Measurements from ENCODE around the gene TNPO3. TPM values are rescaled to one million over a fixed set of nuclear protein-coding genes. Genes with fewer than 3 reads are reported as not detected.
A peak's percentile ranks its signal among the peaks of the same experiment; 100 is the strongest.

Gene TNPO3
- total RNA-seq = 46.0 TPM

GRCh38 chr7:129054438-129055293 lies at the start of gene TNPO3:
Gene TNPO3, minus strand, starts transcription at chr7:129055111. Its CDS starts 341 bp downstream, at chr7:129054770.
- peak; percentile 78 to 94 (median 91) for DNase-seq (ENCODE audit: low read depth in 2 of 3, low spot score in 2 of 3)

DNA sequence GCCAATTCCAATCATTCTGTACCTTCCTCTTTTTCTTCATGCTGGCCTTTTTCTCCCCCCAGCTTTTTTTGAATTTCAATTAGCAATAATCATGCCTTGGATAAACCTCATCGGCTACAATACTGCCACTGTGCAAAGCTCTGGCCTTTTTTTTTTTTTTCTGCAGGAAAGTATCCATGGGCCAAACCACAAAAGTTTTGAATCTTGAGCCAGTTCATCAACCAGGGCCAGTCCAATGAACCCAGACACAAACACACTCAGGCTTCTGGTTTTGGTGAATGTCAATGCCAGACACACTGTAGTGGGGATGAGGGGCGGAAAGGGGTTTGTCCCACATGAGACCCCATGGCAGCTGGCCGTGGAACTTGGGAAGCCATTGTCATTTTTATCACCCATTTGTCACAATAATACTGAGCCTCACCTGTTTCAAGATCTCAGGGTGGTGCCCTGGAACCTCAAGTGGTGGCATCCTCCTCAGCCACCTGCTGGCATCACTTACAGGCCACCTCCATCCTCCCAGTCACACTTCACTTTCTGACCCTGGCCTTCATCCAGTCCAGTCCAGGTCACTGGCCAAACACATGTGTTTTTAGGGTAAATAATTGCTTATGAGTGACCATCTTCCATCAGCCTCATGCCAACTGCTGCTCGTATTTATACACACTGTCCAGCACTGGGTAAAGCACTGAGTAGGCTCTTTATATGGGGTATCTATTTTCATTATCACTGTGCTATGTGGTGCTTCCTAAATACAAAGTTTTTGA lies 48.8 kb upstream of the TNPO3 start:
- DNase-seq (ENCODE audit: low read depth in 2 of 3, low spot score in 2 of 3) = no peak

DNA sequence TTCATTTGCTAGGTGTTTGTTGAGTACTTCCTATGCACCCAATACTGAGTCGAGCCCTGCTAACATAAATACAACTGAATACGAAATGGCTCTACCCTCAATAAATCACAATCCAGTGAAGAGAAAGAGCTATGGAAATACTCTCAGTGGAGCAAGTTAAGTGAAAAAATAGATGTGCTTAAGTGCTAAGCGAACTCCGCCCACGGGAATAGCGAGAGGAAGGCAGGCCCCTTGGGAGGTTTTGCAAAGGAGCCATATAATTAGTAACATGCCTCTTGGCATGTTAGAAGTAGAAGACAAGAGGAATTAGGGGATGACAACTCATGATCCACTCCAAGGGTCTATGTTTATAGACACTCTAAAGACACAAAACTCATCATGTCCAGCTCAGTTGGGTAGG lies 46.8 kb upstream of the TNPO3 start:
- DNase-seq (ENCODE audit: low read depth in 2 of 3, low spot score in 2 of 3) = no peak

- no peak for DNase-seq (ENCODE audit: low read depth in 2 of 3, low spot score in 2 of 3)
Measured at GRCh38 chr7:129100827-129101166, 45.9 kb upstream of the TNPO3 start.

DNA sequence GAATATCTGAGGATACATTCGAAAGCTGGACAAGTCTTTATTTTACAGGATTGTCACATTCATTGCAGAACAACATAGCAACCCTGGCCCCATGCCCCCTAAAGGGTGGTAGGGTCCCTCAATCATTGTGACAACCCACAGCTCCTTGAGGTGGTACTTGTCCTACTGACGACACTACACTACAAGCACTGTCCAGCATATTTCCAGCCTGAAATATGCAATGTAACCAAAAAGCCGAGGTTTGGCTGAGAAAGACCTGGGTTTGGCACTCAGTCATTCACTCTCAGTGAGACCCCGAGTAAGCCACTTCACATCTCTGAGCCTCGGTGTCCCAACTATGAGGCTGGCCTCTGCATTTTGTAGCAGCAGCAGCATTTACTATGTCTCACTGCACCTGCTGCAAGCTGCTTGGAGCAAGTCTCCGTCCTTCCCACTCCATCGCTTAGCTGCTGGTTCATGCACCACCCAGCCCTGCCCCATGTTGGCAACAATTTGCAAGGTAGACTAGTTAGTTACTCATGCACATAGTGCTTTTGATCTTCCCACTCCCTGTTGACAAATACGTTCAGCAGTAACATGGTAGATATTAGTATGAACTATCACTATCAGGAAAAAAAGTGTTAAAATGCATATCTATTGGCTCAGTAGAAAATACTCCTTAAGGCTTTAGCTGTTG lies 43.6 kb upstream of the TNPO3 start:
- no peak for DNase-seq (ENCODE audit: low read depth in 2 of 3, low spot score in 2 of 3)

DNA sequence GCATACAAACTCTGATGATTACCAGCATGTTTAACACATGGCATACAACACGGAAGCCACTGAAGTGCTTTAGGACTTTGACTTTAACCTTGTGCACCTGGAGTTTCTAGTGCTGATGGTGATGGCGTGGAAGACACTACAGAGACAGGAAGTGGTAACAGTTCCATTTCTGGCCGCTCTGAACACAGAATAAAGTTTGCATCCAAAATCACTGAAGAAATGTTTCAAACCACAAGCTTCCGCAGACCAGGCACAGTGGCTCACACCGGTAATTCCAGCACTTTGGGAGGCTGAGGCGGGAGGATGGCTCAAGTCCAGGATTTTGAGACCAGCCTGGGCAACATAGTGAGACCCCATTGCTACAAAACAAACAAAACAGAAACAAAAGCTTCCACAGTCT lies 40.3 kb upstream of the TNPO3 start:
- no peak for DNase-seq (ENCODE audit: low read depth in 2 of 3, low spot score in 2 of 3)

DNA sequence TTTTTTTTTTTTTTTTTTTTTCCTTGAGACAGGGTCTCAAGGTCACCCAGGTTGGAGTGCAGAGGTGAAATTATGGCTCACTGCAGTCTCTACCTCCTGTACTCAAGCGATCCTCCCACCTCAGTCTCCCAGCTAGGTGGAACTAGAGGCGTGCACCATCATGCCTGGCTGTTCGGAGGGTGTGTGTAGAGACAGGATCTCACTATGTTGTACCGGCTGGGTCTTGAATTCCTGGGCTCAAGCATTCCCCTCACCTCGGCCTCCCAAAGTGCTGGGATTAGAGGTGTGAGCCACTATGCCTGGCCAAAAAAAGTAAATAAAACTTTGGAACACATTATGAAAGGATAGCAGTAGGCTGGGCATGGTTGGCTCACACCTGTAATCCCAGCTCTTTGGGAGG lies 39.6 kb upstream of the TNPO3 start:
- DNase-seq (ENCODE audit: low read depth in 2 of 3, low spot score in 2 of 3) = no peak

DNA sequence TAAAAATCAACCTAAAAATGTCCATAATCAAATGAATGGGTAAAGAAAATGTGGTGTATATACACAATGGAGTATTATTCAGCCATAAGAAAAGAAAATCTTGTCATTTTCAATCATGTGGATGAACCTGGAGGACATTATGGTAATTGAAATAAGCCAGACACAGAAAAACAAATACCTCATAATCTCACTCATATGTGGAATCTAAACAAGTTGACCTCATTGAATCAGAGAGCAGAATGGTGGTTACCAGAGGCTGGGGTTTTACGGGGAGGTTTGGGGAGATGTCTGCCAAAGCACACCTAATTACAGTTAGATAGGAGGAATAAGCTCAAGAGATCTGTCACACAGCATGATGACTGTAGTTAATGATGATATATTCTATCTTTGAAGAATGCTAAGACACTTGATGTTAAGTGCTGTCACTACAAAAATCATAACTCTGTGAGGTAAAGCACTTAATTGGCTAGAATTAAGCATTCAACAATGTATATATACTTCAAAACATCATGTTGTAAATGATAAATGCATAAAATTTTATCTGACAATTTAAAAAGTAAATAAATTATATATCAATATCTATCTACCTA lies 39.1 kb upstream of the TNPO3 start:
- no peak for DNase-seq (ENCODE audit: low read depth in 2 of 3, low spot score in 2 of 3)

DNA sequence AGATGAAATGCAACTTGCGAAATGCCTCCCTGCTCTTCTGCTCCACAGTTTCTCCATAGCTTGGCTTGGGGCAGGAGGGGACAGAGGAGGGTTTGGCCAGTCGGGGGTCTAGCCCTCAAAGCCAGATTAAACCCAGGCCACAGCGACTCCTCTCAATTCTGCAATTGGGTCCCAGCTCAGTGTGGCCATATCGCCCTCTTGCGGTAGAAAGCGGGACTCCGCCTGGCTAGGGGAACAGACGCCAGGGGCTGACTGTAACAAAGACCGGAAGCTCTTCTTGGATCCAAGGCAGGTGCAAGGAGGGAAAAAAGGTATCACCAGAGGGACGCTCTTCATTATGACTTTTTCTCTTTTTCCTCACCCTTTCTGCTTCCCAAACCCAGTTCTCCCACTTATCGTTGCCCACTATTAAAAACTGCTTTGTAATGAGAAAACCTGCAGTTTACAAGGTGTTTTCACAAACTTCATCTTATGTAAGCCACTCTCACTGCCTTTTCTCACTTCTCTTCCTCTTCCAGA lies 36.6 kb upstream of the TNPO3 start:
- peak; percentile 68 to 88 (median 73) for DNase-seq (ENCODE audit: low read depth in 2 of 3, low spot score in 2 of 3)

DNA sequence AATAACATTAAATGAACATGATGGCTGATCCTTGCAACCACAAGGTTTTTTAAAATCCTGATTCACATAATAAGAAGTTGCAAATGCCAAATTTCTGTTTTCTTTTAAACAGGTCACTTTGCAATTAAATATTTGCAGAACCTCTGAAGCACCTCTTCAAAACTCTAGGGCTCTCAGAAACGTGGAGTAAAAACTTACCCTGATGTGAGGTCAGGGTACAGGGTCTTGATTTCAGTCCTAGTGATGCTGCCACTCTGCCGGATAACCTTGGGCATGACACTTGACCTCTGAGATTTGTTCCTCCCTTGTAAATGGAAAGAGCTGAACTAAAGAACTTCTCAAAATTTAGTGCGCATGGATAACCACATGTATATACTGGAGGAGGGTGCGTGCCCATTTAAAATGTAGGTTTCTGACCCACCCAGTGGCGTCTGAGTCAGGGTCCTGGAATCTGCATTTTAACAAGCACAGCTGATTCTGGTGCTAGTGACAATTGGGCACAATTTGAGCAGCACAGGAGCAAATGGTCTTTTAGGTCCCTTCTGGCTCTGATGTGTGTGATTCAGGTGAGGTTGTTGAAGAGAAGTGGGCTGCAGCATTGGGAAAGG lies 35.5 kb upstream of the TNPO3 start:
- DNase-seq (ENCODE audit: low read depth in 2 of 3, low spot score in 2 of 3) = no peak

DNA sequence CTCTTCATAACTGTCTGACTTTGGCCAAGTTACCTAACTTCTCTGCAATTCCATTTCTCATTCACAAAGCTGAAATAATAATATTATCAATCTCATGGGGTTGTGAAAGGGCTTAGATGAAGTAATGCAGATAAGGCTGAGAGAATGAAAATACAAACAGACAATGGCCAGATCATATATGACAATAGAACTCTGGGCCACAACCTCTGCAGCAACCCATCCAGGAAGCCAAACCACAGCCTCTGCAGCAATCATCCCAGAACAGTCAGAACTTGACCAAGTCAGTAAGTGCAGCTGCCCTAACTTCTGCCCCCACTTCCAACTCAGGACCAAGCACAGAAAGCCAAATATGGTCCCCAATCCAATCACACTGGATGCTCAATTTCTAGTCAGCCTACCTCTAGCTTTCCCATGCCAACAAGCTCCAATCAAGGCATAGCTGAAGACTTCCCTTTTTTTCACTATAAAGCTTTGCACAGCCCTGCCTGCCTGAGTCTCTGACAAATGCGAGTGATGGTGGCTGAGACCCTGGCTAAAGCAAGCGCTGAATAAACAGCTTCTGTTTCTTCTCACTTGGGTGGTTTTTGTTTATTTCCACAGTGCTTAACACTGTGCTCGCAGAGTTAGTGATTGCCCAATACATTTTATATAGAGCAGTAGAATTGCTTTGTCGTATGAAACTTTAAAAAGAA lies 34.8 kb upstream of the TNPO3 start:
- peak in 1 of 3 donors; percentile 61 for DNase-seq (ENCODE audit: low read depth in 2 of 3, low spot score in 2 of 3)

GRCh38 chr7:129084801-129085551 lies 30.1 kb upstream of the TNPO3 start:
- no peak for DNase-seq (ENCODE audit: low read depth in 2 of 3, low spot score in 2 of 3)

DNA sequence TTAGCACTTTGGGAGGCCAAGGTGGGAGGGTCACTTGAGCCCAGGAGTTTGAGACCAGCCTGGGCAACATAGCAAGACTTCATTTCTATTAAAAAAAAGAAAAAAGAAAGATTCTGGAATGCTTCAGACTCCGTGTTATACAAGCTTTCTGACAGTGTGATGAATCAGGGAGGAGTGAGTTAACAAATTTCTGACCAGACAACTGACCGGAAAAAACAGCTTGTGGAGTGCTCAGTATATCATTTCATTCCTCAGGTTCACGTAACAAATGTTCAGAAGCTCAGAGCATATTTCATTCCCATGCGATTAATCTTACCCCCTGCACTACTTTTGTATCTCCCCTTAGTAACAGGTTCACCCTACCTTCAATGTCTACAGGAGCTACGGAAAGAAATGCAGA lies 28.6 kb upstream of the TNPO3 start:
- no peak for DNase-seq (ENCODE audit: low read depth in 2 of 3, low spot score in 2 of 3)

DNA sequence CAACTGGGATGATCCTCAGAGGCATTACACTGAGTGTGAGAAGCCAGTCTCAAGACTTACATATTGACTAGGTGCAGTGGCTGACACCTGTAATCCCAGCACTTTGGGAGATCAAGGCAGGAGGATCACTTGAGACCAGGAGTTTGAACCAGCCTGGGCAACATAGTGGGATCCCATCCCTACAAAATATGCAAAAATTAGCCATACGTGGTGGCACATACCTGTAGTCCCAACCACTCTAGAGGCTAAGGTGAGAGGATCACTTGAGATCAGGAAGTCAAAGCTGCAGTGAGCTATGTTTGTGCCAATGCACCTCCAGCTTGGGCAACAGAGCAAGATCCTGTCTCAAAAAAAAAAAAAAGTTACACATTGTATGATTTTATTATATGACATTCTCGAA lies 23.5 kb upstream of the TNPO3 start:
- no peak for DNase-seq (ENCODE audit: low read depth in 2 of 3, low spot score in 2 of 3)

DNA sequence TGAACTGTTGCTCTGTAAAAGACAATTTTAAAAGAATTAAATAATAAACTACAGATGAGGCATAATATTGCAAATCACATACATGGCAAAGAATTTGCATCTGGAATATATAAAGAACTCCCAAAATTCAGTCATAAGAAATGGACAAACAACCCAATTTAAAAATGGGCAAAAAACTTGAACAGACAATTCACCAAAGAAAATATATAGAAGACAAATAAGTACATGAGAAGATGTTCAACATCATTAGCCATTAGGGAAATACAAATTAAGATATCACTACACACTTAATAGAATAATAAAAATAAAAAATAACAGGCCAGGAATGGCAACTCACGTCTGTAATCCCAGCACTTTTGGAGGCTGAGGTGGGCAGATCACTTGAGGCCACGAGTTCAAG lies 22.0 kb upstream of the TNPO3 start:
- DNase-seq (ENCODE audit: low read depth in 2 of 3, low spot score in 2 of 3) = no peak

DNA sequence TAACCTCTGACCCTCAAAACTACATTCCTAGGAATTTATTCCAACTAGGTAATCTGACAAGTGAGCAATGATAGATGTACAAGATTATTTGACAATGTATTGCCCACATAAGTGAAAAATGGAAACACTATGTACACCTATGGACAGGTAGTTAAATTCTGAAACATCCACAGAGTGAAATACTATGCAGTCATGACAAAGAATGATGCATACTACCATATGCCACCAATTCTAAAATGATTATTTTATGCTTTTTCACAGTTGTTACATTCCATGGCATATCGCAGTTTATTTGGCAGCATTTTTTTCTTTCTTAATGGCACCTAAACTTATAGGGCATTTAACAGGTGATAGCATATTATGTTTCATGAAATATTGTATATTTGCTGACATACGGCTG lies 20.1 kb upstream of the TNPO3 start:
- no peak for DNase-seq (ENCODE audit: low read depth in 2 of 3, low spot score in 2 of 3)

DNA sequence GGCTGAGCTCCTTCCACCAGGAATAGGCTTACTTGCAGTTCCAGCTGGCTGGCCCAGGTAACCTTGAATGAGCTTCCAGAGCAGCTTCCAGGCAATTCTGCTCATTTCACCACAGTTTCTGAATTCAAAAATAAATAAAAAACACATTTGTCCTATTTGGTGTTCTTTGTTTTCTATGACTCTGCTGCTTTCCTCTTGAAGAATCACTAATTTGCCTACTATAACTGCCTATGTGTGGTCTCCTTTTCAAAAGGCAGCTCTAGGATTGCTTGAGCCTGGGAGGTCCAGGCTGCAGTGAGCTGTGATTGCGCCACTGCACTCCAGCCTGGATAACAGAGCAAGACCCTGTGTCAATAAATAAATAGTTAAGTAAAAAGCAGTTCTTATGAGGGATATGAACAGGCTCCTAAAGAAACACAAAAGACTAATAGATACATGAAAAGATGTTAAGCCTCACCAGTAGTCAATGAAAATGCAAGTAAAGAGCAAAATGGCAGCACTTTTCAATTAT lies 19.5 kb upstream of the TNPO3 start:
- no peak for DNase-seq (ENCODE audit: low read depth in 2 of 3, low spot score in 2 of 3)

DNA sequence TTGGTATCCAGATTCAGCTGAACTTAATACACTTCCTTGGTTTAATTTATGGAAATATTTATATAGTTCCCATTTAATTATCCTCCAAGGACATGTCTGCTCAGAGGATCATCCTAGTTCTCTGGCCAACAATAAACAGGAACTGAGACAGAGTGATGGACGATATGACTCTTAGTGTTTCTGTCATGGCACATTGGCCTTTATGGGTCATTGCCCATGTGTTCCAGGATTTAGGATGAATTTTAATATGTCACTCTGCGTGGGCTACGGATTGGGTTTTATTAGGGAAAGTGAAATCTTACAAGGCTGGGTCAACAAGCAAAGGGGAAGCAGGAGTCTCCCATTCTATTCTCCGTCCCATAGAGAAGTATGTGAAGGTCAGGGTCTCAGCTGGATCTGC lies 18.8 kb upstream of the TNPO3 start:
- no peak for DNase-seq (ENCODE audit: low read depth in 2 of 3, low spot score in 2 of 3)

DNA sequence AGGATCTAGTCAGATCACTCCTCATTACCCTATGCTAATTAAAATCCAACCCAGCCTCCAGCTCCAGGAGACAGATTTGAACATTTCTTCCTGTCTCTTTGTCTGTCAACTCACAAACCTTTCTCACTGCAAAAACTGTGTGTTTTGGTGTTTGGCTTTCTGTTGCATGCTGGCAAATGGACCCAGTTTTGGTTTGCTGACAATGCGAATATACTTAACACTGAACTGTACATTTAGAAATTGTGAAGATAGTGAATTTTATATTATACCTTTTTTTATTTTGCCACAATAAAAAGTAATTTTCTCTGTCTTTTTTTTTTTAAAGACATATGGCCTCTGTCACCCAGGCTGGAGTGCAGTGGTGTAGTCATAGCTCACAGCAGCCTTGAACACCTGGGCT lies 18.3 kb upstream of the TNPO3 start:
- DNase-seq (ENCODE audit: low read depth in 2 of 3, low spot score in 2 of 3) = no peak
